ENCODE data around the gene IRF1.
A peak's percentile ranks its signal among the peaks of the same experiment; 100 is the strongest.
"Not testable (repeated sequence)": the region's sequence is repeated elsewhere in the genome, so short reads cannot be mapped to it uniquely, and the experiment has no call there.

The IRF1 gene

GRCh38 chr5:132439521-132440089, 51.0 kb downstream of the IRF1 start:
- Histone ChIP-seq H3K4me1 (ENCODE audit: control insufficient read depth, low read depth, low read length) (peaks cover 8% of the 10 kb centered on the region), H3K79me2 (ENCODE audit: control insufficient read depth, insufficient read depth, low read length) (no peaks in the 10 kb centered on the region), H3K9ac (ENCODE audit: low read length) (no peak overlapping the region), H3K27me3 (ENCODE audit: insufficient read depth, low read length, poor library complexity) (no peaks in the 10 kb centered on the region), H3K4me2 (ENCODE audit: low read length) (no peak overlapping the region), H2BK120ac (ENCODE audit: low read depth, low read length) (no peak overlapping the region), H3K4me3 (ENCODE audit: low read length) (no peak overlapping the region), H3K27ac (ENCODE audit: low read depth, low read length) (no peak overlapping the region), H4K5ac (ENCODE audit: low read length) (no peak overlapping the region), H2BK5ac (ENCODE audit: low read length) (no peak overlapping the region), H3K4ac (ENCODE audit: low read depth, low read length) (no peak overlapping the region), H2AK5ac (ENCODE audit: low read length) (no peak overlapping the region), H3K18ac (ENCODE audit: low read length) (no peak overlapping the region), H3K23ac (ENCODE audit: low read length) (no peak overlapping the region), H4K8ac (ENCODE audit: low read depth, low read length) (no peak overlapping the region), H3K56ac (ENCODE audit: low read length) (no peak overlapping the region), H2BK15ac (replicated peaks; ENCODE audit: low read depth) (no peak overlapping the region), H3K36me3 (ENCODE audit: control insufficient read depth, insufficient read depth, low read length) (no peaks in the 10 kb centered on the region), H3K79me1 (ENCODE audit: low read length) (no peaks in the 10 kb centered on the region)
- no CpG with 5 or more reads among the region's 7 CpGs for WGBS (ENCODE audit: extremely low coverage, insufficient coverage, low lambda C conversion rate)
- DNase-seq = no peak

- no peak overlapping the region for H2AK5ac ChIP-seq (ENCODE audit: low read length)
- no peak for DNase-seq
- no peaks in the 10 kb centered on the region for H3K79me1 ChIP-seq (ENCODE audit: low read length)
- H3K4me1 ChIP-seq (ENCODE audit: control insufficient read depth, low read depth, low read length) = peaks cover 10% of the 10 kb centered on the region
- H4K5ac ChIP-seq (ENCODE audit: low read length) = no peak overlapping the region
- H3K4me3 ChIP-seq (ENCODE audit: low read length) = no peak overlapping the region
- no peaks in the 10 kb centered on the region for H3K27me3 ChIP-seq (ENCODE audit: insufficient read depth, low read length, poor library complexity)
- H3K79me2 ChIP-seq (ENCODE audit: control insufficient read depth, insufficient read depth, low read length) = no peaks in the 10 kb centered on the region
- no peak overlapping the region for H3K4me2 ChIP-seq (ENCODE audit: low read length)
- no peaks in the 10 kb centered on the region for H3K36me3 ChIP-seq (ENCODE audit: control insufficient read depth, insufficient read depth, low read length)
- no peak overlapping the region for H3K27ac ChIP-seq (ENCODE audit: low read depth, low read length)
- WGBS (ENCODE audit: extremely low coverage, insufficient coverage, low lambda C conversion rate) = no CpG with 5 or more reads among the region's 4 CpGs
- H2BK120ac ChIP-seq (ENCODE audit: low read depth, low read length) = no peak overlapping the region
- no peak overlapping the region for H4K8ac ChIP-seq (ENCODE audit: low read depth, low read length)
- no peak overlapping the region for H3K18ac ChIP-seq (ENCODE audit: low read length)
- H2BK5ac ChIP-seq (ENCODE audit: low read length) = no peak overlapping the region
- no peak overlapping the region for H3K56ac ChIP-seq (ENCODE audit: low read length)
- no peak overlapping the region for H3K4ac ChIP-seq (ENCODE audit: low read depth, low read length)
- H2BK15ac ChIP-seq (replicated peaks; ENCODE audit: low read depth) = no peak overlapping the region
- H3K9ac ChIP-seq (ENCODE audit: low read length) = no peak overlapping the region
- no peak overlapping the region for H3K23ac ChIP-seq (ENCODE audit: low read length)
Measured at GRCh38 chr5:132438917-132439316, 51.7 kb downstream of the IRF1 start.

- no CpG with 5 or more reads among the region's 3 CpGs for WGBS (ENCODE audit: extremely low coverage, insufficient coverage, low lambda C conversion rate)
Measured at GRCh38 chr5:132438267-132438645, 52.3 kb downstream of the IRF1 start.

GRCh38 chr5:132437604-132438266, 52.8 kb downstream of the IRF1 start:
- H3K9ac ChIP-seq (ENCODE audit: low read length) = no peak overlapping the region
- no peak overlapping the region for H2AK5ac ChIP-seq (ENCODE audit: low read length)
- no peak overlapping the region for H2BK120ac ChIP-seq (ENCODE audit: low read depth, low read length)
- peak overlapping the region; percentile 19 for H3K56ac ChIP-seq (ENCODE audit: low read length)
- H3K36me3 ChIP-seq (ENCODE audit: control insufficient read depth, insufficient read depth, low read length) = no peaks in the 10 kb centered on the region
- H3K27ac ChIP-seq (ENCODE audit: low read depth, low read length) = no peak overlapping the region
- H3K4me3 ChIP-seq (ENCODE audit: low read length) = no peak overlapping the region
- H3K23ac ChIP-seq (ENCODE audit: low read length) = no peak overlapping the region
- no peak overlapping the region for H3K18ac ChIP-seq (ENCODE audit: low read length)
- H3K79me2 ChIP-seq (ENCODE audit: control insufficient read depth, insufficient read depth, low read length) = no peaks in the 10 kb centered on the region
- H3K27me3 ChIP-seq (ENCODE audit: insufficient read depth, low read length, poor library complexity) = no peaks in the 10 kb centered on the region
- H2BK5ac ChIP-seq (ENCODE audit: low read length) = peak overlapping the region; percentile 58
- H2BK15ac ChIP-seq (replicated peaks; ENCODE audit: low read depth) = no peak overlapping the region
- no CpG with 5 or more reads among the region's 3 CpGs for WGBS (ENCODE audit: extremely low coverage, insufficient coverage, low lambda C conversion rate)
- no peak overlapping the region for H4K5ac ChIP-seq (ENCODE audit: low read length)
- no peaks in the 10 kb centered on the region for H3K79me1 ChIP-seq (ENCODE audit: low read length)
- no peak overlapping the region for H4K8ac ChIP-seq (ENCODE audit: low read depth, low read length)
- peak; percentile 94 for DNase-seq
- no peak overlapping the region for H3K4ac ChIP-seq (ENCODE audit: low read depth, low read length)
- H3K4me1 ChIP-seq (ENCODE audit: control insufficient read depth, low read depth, low read length) = peaks cover 10% of the 10 kb centered on the region
- no peak overlapping the region for H3K4me2 ChIP-seq (ENCODE audit: low read length)

More at GRCh38 chr5:132438267-132438645, 52.3 kb downstream of the IRF1 start:
- not testable (repeated sequence) for H3K27me3 ChIP-seq (ENCODE audit: insufficient read depth, low read length, poor library complexity); H3K4me1 ChIP-seq (ENCODE audit: control insufficient read depth, low read depth, low read length); H3K9ac ChIP-seq (ENCODE audit: low read length); H3K4me2 ChIP-seq (ENCODE audit: low read length); H3K4ac ChIP-seq (ENCODE audit: low read depth, low read length); H2BK120ac ChIP-seq (ENCODE audit: low read depth, low read length); DNase-seq; H3K18ac ChIP-seq (ENCODE audit: low read length); H3K36me3 ChIP-seq (ENCODE audit: control insufficient read depth, insufficient read depth, low read length); H3K23ac ChIP-seq (ENCODE audit: low read length); H3K79me1 ChIP-seq (ENCODE audit: low read length); H3K27ac ChIP-seq (ENCODE audit: low read depth, low read length); H2BK5ac ChIP-seq (ENCODE audit: low read length); H4K5ac ChIP-seq (ENCODE audit: low read length); H3K79me2 ChIP-seq (ENCODE audit: control insufficient read depth, insufficient read depth, low read length); H4K8ac ChIP-seq (ENCODE audit: low read depth, low read length); H3K4me3 ChIP-seq (ENCODE audit: low read length); H2BK15ac ChIP-seq (replicated peaks; ENCODE audit: low read depth); H3K56ac ChIP-seq (ENCODE audit: low read length); H2AK5ac ChIP-seq (ENCODE audit: low read length)

GRCh38 chr5:132436936-132437335, 53.6 kb downstream of the IRF1 start:
- no peaks in the 10 kb centered on the region for H3K79me1 ChIP-seq (ENCODE audit: low read length)
- no peak overlapping the region for H2BK120ac ChIP-seq (ENCODE audit: low read depth, low read length)
- no peak overlapping the region for H2BK15ac ChIP-seq (replicated peaks; ENCODE audit: low read depth)
- no peak overlapping the region for H3K27ac ChIP-seq (ENCODE audit: low read depth, low read length)
- no peak for DNase-seq
- no peaks in the 10 kb centered on the region for H3K79me2 ChIP-seq (ENCODE audit: control insufficient read depth, insufficient read depth, low read length)
- H3K36me3 ChIP-seq (ENCODE audit: control insufficient read depth, insufficient read depth, low read length) = no peaks in the 10 kb centered on the region
- peak overlapping the region; percentile 92 for H3K18ac ChIP-seq (ENCODE audit: low read length)
- H3K4me2 ChIP-seq (ENCODE audit: low read length) = no peak overlapping the region
- no peak overlapping the region for H3K4ac ChIP-seq (ENCODE audit: low read depth, low read length)
- H2BK5ac ChIP-seq (ENCODE audit: low read length) = no peak overlapping the region
- H3K23ac ChIP-seq (ENCODE audit: low read length) = no peak overlapping the region
- H3K56ac ChIP-seq (ENCODE audit: low read length) = no peak overlapping the region
- WGBS (ENCODE audit: extremely low coverage, insufficient coverage, low lambda C conversion rate) = no CpG with 5 or more reads among the region's 3 CpGs
- no peak overlapping the region for H3K4me3 ChIP-seq (ENCODE audit: low read length)
- H4K5ac ChIP-seq (ENCODE audit: low read length) = no peak overlapping the region
- peaks cover 10% of the 10 kb centered on the region for H3K4me1 ChIP-seq (ENCODE audit: control insufficient read depth, low read depth, low read length)
- no peak overlapping the region for H4K8ac ChIP-seq (ENCODE audit: low read depth, low read length)
- H3K9ac ChIP-seq (ENCODE audit: low read length) = no peak overlapping the region
- H3K27me3 ChIP-seq (ENCODE audit: insufficient read depth, low read length, poor library complexity) = no peaks in the 10 kb centered on the region
- peak overlapping the region; percentile 14 for H2AK5ac ChIP-seq (ENCODE audit: low read length)

GRCh38 chr5:132435886-132436285, 54.7 kb downstream of the IRF1 start:
- Histone ChIP-seq H2BK15ac (replicated peaks; ENCODE audit: low read depth) (no peak overlapping the region), H2BK120ac (ENCODE audit: low read depth, low read length) (no peak overlapping the region), H3K23ac (ENCODE audit: low read length) (no peak overlapping the region), H3K79me2 (ENCODE audit: control insufficient read depth, insufficient read depth, low read length) (no peaks in the 10 kb centered on the region), H4K8ac (ENCODE audit: low read depth, low read length) (no peak overlapping the region), H3K4me2 (ENCODE audit: low read length) (no peak overlapping the region), H3K27me3 (ENCODE audit: insufficient read depth, low read length, poor library complexity) (no peaks in the 10 kb centered on the region), H3K4me1 (ENCODE audit: control insufficient read depth, low read depth, low read length) (peaks cover 10% of the 10 kb centered on the region), H2BK5ac (ENCODE audit: low read length) (no peak overlapping the region), H3K36me3 (ENCODE audit: control insufficient read depth, insufficient read depth, low read length) (no peaks in the 10 kb centered on the region), H3K56ac (ENCODE audit: low read length) (no peak overlapping the region), H3K9ac (ENCODE audit: low read length) (no peak overlapping the region), H3K4ac (ENCODE audit: low read depth, low read length) (no peak overlapping the region), H3K79me1 (ENCODE audit: low read length) (no peaks in the 10 kb centered on the region), H4K5ac (ENCODE audit: low read length) (no peak overlapping the region), H3K4me3 (ENCODE audit: low read length) (no peak overlapping the region), H3K27ac (ENCODE audit: low read depth, low read length) (no peak overlapping the region), H2AK5ac (ENCODE audit: low read length) (no peak overlapping the region), H3K18ac (ENCODE audit: low read length) (no peak overlapping the region)
- no CpG with 5 or more reads among the region's 2 CpGs for WGBS (ENCODE audit: extremely low coverage, insufficient coverage, low lambda C conversion rate)
- no peak for DNase-seq
